GM18498 (cell line): ENCODE data around the gene SLC35F6.
"Not testable (repeated sequence)": the region's sequence is repeated elsewhere in the genome, so short reads cannot be mapped to it uniquely, and the experiment has no call there.

Source experiments
- ATAC-seq: cut with Tn5 transposase; IDR thresholded peaks from one replicate; pipeline ENCODE4 v1.9.1; 2021; ENCODE audit warnings: mild to moderate bottlenecking, moderate library complexity; ENCODE audit not compliant: unreplicated experiment

Gene SLC35F6

DNA sequence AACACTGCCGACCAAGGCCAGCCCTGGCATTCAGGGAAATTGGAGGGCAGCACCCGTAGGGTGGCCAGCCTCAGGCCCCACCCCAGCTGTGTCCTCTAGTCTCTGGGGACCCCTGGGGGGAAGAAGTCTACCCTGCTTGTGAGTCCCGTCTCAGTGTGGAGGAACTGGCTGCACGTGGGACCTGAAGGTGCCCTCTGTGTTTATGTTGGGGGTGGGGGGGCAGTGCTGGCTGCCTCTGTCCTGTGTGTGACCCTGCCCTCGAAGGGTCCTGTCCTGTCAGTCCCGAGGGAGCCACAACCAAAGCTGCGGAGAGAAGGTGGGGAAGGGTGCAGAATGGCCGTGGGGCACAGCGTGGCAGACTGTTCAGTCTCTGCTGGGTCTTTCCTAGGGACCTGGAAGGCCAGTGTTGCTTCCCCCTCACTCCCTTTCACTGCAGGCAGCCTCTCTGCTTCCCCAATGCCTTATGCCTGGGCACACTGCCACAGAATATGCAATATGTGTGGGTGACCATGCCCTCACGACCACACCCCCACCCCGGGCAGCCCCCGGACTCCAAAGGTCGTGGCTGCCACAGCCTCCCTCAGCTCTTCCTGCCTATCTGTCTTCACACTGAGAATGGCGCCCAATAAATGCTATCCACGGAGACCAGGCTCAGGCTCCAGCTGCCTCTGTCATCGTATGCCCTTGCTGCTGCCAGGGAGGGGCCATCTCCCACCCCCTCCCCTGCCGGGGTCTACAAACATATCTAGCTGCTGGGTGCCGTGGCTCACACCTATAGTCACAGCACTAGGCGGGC lies 33.3 kb upstream of the SLC35F6 start:
- ATAC-seq = no peak

DNA sequence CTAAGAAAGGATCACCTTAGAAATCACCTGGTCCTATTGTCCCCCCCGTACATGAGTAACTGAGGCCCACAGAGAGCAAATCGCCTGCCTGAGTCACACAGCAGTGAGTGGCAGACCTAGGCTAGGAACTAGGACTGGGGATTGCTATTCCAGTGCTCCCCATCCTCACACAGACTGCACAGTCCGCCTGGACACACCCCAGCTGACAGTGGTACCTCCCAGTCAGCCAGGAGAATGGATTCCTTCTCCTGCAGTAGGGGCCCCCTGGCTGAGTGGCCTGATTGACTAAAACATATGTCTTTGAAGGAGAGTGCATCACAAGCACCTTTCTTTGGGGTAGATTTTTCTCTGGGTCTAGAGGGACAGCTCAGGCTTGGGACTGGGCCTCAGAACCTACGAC lies 32.4 kb upstream of the SLC35F6 start:
- no peak for ATAC-seq

DNA sequence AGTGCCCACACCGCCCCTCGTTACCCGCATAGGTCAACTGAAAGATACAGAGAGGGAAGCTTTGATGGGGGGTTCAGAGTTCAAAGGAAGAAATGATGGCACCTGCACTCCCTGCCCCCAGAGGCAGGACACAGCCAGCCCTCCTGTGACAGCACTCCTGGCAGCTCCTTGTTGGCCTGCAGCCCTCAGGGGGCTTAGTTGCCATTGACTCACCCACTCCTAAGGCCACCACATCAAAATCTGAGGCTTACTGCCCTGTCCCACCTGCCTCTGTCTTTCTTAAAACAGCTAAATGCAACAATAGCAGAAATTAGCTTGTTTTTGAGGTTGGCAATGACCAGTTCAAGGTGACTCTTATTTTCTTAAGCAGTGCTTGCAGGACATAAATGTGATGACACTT lies 31.6 kb upstream of the SLC35F6 start:
- no peak for ATAC-seq

DNA sequence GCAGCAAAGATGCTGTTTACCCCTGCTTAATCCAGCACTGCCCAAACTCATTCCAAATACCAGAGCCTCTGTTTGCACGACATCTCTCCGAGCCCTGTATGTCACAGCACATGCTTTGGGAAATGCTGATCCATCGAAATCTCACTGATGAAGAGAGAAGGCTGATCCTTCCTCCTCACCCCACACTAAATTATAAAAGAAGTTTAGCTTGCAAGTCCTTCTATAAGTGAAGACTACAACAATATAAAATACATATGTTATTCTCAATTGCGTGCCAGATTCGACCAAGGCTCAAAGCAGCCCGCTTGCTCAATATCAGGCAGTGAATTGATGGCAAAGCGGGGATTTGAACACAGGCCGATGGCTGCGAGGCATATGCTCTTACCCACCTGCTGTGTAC lies 30.7 kb upstream of the SLC35F6 start:
- ATAC-seq = no peak

DNA sequence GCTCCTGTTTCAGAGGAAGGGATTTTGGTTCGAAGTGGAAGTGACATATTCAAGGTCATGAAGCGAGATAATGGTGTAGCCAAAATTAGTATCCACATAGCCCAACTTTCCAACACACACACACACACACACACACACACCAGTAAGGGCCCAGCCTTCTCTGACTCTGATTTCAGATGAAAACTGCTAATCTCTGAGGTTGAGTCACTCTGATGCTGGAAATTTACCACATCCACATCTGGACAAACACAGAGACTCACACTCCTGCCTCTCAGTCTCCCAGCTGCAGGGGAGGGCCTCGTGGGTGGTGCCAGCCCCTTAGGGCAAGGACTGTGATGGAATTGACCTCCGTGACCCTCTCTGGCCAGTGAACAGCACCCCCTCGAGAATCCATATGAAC lies 29.0 kb upstream of the SLC35F6 start:
- ATAC-seq = no peak

DNA sequence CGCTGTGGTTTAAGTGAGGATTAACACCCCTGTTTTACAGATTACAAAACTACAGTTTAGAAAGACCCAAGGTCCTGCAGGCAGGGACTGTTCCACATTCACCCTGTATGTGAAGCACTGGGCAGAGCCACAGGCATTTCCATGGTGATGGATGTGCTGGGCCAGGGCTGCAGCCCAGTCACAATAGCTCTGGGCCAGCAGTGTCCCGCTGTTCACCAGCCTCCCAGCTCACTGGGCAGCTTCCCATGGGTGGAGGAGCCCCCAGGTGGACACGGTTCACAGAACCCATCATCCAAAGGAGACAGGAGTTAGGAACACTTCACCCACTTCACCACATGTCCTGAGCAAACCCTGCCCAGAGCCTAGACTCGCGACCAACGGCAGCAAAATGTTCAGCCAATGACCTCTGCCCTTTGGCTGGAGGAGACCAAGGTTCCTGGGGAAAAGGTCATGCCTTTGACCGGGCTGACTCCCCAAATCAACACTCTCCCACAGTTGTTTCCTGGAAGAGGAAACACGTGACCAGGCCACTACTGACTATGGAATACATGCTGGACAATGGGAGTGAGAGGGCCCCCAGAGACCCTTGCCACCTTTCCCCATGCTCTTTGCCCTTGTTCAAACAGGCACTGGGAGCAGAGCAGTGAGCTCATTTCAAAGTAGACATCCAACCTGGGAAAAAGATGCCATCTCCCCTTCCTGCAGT lies 28.0 kb upstream of the SLC35F6 start:
- ATAC-seq = no peak

DNA sequence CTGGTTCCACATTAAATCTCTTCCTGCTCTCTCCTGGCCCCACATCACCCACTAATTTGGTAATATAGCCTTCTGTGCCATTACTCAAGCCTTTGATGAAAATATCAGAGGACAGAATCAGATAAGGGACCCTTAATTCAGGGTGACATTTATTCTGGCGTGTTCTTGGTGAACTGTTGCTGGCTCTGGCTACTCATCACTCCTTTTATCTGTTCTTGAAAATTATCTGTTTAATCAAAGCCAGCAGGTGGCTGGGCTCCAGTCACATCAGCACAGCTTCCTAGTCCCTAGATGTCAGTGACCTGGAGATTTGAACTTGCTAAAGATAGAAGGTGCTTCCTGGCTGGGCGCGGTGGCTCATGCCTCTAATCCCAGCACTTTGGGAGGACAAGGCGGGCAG lies 26.9 kb upstream of the SLC35F6 start:
- no peak for ATAC-seq

DNA sequence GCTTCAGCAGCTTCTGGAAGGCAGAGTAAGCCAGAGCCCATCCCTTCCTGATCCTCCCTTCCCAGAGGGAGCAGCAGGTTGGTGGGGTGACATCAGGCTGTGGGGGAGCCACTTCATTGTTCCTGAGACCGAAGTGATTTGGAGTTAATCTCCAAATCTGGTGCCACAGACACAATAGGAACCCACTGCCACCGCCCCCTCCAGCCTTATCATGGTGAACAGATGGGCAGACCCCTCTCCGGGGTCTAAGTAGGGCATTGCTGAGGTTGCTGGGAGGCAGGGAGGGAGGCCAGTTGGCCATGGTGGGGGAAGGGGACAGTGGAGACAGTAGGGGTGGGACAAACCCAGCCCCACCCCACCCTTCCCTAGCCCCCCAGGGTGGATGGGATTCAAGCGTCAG lies 25.6 kb upstream of the SLC35F6 start:
- no peak for ATAC-seq

DNA sequence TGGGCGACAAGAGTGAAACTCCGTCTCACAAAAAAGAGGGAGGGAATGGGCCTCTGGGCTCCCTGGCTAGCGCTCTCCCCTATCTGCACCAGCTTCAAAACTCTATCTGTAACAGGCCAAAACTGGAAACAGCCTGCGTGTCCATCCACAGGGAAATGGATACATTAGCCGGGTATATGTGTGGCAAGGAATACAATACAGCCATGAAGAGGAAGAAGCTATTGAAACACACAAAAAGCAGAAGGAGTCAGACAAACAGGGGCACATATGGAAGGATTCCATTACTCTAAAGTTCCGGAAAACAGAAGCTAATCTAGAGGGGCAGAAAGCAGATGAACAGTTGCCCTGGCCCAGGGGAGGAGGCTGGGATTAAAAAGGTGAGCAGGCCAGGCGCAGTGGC lies 24.6 kb upstream of the SLC35F6 start:
- ATAC-seq = no peak

DNA sequence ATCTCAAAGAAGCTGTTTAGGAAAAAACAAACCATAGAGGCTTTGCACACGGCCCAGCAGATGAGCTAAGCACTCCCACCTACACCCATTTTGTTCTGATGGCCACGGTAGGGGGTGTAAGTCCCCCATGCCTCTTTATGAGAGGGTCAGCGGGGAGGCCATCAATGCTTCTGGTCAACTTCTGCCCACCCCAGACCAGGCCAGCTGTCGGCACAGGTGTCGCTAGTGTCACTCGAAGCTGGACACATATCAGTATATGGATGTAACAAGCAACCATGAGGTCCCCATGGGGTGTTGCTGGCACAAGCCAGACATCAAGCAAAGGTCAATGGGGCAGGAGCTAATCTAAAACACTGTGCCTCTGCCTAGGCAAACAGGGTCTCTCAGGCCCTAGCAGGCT lies 23.7 kb upstream of the SLC35F6 start:
- no peak for ATAC-seq

DNA sequence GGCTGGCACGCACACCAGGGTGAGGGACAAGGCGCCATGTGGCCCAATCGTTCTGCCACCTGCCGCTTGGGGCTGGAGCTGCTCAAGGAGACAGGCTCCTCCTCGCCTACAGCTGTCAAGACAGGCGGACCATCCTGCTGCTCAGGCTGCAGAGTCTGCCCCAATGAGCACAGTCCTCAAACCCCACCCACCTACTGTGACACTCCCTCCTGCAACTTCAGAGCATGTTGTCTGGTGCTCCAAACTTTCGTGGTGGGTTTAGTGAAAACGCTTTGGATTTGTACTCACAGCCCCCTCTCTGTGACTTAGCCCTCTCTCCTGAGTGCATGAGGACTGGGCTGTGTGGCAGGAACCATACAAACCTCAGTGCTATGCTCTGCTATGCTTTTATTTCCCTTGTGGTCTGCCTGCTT lies 23.2 kb upstream of the SLC35F6 start:
- ATAC-seq = no peak

DNA sequence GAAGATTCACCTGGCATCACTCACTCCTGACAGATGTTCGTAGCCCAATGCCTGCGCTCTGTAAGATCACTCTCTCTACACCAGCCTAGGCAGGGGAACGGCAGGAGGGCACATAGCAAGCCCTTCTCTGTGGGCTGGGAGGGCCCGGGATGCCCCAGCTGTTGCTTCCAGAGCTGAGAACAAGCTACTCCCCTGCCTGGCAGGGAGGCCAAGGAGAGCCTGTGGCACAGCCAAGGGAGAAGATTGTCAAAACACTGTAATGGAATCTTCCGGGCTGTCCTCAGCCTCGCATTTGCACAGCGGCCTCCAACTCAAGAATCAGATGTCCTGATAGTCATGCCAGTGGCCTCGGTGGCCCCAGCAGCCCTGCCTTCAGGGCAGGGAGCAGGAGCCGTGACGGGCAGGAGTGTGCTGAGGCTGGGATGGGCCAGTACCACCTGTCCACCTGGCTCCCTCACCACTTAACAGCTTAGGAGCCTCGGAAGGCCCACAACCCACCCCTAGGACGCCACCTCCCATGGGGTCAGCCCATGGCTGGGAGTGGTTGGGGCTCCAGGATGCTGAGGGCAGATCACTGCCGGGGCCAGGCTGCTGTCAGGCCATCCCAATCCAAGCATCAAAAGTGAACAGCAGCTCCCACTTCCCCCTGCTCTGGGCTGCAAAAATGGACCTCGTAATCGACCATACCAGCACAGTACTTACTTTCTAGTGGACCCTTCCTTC lies 21.9 kb upstream of the SLC35F6 start:
- ATAC-seq = no peak

DNA sequence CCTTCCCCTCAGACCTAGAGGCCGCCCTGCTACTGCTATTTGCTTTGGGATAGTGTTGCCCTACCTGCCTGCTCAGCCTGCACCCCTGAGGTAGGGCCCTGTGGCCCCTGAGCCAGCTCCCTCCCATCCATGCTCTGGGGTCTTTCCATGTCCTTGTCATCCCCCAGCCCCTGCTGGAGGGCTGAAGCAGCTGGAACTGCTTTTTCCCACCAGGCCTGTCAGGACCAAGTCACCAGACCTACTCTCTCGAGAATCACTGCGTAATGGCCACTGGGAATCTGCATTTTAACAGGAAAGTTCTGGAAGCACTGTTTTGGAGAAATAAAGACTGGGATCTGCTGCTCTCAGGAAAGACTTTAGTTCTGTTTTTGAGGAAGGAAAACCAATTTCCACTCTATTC lies 20.2 kb upstream of the SLC35F6 start:
- no peak for ATAC-seq

DNA sequence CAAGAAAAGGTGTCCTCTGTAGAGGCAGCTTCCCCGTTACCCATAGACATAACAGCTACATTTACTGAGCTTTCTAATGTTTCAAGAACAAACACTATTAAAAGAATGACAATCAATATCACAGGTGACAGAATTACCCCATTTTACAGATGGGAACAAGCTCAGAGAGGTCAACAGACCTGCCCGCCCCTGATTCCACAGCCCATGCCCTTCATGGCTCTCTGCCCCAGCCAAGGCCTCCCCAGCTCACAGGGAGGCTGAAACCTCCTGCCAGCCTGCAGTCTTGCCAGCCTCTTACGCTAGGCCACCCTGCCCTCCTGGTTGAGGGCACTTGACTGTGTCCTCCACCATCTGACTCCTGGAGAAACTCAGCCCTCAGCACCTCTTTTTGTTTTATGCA lies 19.1 kb upstream of the SLC35F6 start:
- no peak for ATAC-seq

DNA sequence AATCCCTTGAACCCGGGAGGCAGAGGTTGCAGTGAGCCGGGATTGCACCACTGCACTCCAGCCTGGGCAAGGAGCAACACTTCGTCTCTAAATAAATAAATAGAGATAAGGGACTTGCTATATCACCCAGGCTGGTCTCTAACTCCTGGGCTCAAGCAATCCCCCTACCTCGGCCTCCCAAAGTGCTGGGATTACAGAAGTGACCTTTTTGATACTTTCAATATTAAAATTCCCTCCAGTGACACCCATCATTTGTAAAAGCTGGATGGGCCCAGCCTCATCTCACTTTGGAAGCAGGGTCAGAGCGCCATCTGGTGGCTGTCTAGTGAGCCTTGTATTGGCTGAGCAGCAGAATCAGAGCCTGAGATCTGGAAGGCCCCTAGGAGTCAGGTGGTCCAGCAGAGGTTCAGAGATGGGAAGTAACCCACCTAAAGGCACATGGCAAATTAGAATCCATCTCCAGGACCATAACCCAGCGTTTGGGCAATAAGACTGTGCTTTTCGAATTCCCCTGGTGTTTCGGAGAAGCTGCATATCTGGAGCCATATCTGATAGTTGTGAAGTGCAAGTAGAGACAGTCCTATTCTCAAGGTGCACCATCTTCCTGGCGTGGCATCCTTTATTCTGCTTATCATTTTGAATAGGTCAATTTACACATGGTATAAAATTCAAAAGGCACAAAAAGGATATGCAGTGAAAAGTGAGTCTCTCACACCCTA lies 18.3 kb upstream of the SLC35F6 start:
- no peak for ATAC-seq

DNA sequence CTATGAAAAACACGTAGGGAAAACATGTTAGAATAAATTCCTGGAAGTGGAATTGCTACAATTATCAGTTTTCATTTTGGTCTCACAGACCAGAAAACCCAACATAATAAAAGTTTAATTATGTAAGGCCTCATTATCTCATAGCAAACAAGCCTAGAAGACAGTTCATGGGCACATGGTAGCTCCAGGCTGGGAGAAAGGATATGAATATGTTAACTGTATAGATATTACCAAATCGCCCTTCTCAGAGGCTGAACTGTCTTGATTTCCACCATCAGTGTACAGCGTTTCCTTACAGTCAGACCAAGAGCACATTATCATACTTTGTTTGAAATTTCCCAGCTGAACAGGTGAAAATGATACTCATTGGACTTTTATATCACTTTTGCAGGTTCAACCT lies 17.1 kb upstream of the SLC35F6 start:
- no peak for ATAC-seq

DNA sequence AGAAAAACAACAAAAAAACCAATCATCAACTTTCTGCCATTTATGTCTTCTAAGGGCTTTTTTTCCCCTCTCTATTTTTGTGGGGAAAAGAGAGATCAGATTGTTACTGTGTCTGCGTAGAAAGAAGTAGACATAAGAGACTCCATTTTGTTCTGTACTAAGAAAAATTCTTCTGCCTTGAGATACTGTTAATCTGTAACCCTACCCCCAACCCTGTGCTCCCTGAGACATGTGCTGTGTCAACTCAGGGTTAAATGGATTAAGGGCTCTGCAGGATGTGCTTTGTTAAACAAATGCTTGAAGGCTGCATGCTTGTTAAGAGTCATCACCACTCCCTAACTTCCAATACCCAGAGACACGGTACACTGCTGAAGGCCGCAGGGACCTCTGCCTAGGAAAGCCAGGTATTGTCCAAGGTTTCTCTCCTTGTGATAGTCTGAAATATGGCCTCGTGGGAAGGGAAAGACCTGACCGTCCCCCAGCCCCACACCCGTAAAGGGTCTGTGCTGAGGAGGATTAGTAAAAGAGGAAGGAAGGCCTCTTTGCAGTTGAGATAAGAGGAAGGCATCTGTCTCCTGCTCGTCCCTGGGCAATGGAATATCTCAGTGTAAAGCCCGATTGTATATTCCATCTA lies 14.2 kb upstream of the SLC35F6 start:
- not testable (repeated sequence) for ATAC-seq

DNA sequence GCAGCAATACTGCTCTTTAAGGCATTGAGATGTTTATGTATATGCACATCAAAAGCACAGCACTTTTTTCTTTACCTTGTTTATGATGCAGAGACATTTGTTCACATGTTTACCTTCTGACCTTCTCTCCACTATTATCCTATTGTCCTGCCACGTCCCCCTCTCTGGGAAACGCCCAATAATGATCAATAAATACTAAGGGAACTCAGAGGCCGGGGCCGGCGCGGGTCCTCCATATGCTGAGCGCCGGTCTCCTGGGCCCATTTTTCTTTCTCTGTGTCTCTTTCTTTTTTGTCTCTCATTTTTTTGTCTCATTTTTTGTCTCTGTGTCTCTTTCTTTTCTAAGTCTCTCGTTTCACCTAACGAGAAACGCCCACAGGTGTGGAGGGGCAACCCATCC lies 13.6 kb upstream of the SLC35F6 start:
- not testable (repeated sequence) for ATAC-seq

DNA sequence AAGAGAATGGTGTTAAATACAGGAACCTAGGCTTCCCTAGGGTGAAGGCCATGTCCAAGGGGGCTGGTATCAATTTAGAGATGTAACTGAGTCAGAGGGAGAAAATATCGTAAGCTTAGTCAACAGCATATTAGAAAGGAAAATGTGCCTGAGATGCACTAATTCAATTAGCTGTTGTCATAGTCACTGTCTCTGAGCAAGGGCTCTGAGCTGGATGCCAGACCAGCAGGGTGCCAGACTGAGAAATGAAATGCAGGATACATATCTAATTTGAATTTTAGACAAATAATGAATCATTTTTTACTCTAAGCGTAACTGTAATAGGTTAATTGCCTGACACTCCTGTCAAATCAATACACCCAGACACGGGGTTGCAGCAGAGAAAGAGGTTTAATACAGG lies 11.4 kb upstream of the SLC35F6 start:
- ATAC-seq = no peak

DNA sequence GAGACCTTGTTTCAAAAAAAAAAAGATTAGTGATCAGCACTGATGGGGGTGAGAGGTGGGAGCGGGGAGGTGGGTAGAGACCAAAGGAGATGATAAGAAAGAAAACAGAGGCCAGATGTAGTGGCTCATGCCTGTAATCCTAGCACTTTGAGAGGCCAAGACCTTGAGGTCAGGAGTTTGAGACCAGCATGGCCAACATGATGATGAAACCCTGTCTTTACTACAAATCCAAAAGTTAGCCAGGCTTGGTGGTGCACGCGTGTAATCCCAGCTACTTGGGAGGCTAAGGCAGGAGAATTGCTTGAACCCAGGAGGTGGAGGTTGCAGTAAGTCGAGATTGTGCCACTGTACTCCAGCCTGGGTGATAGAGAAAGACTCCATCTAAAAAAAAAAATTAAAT lies 9.5 kb upstream of the SLC35F6 start:
- ATAC-seq = no peak
